Endodermal cell (in vitro differentiated cells): Measurements from ENCODE around the gene SUPT3H. TPM values are rescaled to one million over a fixed set of nuclear protein-coding genes. Genes with fewer than 3 reads are reported as not detected.

ENCODE experiments used
- DNase-seq: peaks from one replicate; pipeline ENCODE4 v3.0.0-alpha.2; 2017
- H3K27ac ChIP-seq: 2 replicates; pipeline ENCODE4 v1.5.1; 2013; ENCODE audit warnings: mild to moderate bottlenecking, low read depth, low read length, moderate library complexity
- H3K27me3 ChIP-seq: 2 replicates; pipeline ENCODE4 v1.6.1; 2013; ENCODE audit warnings: mild to moderate bottlenecking, low read length, moderate library complexity; ENCODE audit not compliant: insufficient read depth, control insufficient read depth, poor library complexity, severe bottlenecking
- H3K36me3 ChIP-seq: 2 replicates; pipeline ENCODE4 v1.7.0; 2013; ENCODE audit warnings: mild to moderate bottlenecking, low read length, moderate library complexity; ENCODE audit not compliant: control insufficient read depth, insufficient read depth
- H3K4me1 ChIP-seq: one replicate; pipeline ENCODE4 v1.7.0; 2013; ENCODE audit warnings: low read length; ENCODE audit not compliant: control insufficient read depth, insufficient read depth
- H3K4me3 ChIP-seq: 2 replicates; pipeline ENCODE4 v1.5.1; 2013; ENCODE audit warnings: mild to moderate bottlenecking, low read length, moderate library complexity
- H3K9ac ChIP-seq: 2 replicates; pipeline ENCODE4 v1.6.1; 2013; ENCODE audit warnings: mild to moderate bottlenecking, low read length, moderate library complexity; ENCODE audit not compliant: poor library complexity, severe bottlenecking; ENCODE audit errors: extremely low read depth
- H3K9me3 ChIP-seq: 2 replicates; pipeline ENCODE4 v1.6.1; 2013; ENCODE audit warnings: mild to moderate bottlenecking, low read length, moderate library complexity; ENCODE audit not compliant: control insufficient read depth
- H3K27ac Mint-ChIP-seq: 2 replicates; pipeline ENCODE4 v1.8.0; 2020; ENCODE audit warnings: mixed read lengths
- H3K27me3 Mint-ChIP-seq: 2 replicates; pipeline ENCODE4 v1.8.0; 2021; ENCODE audit warnings: mild to moderate bottlenecking, mixed read lengths; ENCODE audit not compliant: insufficient read depth
- H3K36me3 Mint-ChIP-seq: 2 replicates; pipeline ENCODE4 v1.8.0; 2020; ENCODE audit warnings: low read depth, mixed read lengths
- H3K4me1 Mint-ChIP-seq: 2 replicates; pipeline ENCODE4 v1.8.0; 2020; ENCODE audit warnings: mixed read lengths
- H3K4me3 Mint-ChIP-seq: 2 replicates; pipeline ENCODE4 v1.8.0; 2020; ENCODE audit warnings: mild to moderate bottlenecking, moderate library complexity, mixed read lengths
- H3K9me3 Mint-ChIP-seq: 2 replicates; pipeline ENCODE4 v1.8.0; 2020; ENCODE audit warnings: mild to moderate bottlenecking, mixed read lengths
- CTCF ChIP-seq: fragments of 200-600 bp; sonication (generic); conservative IDR thresholded peaks from 2 replicates; pipeline ENCODE4 v1.5.0; 2021; ENCODE audit warnings: antibody characterized with exemption, mild to moderate bottlenecking
- WGBS, 2 experiments: methylation state at CpG; one replicate each; pipeline versions ENCODE4 v1.1.5 to v1.1.7; 2013; ENCODE audit warnings: missing lambda C conversion rate in 2 of 2, mixed read lengths in 1 of 2; ENCODE audit not compliant: insufficient coverage in 1 of 2, insufficient read length in 1 of 2; 5-methylcytosine and 5-hydroxymethylcytosine counted together
- total RNA-seq, 2 donors: library from RNA; stranded (reverse); fragmentation: NEBNext Ultra II Directional in 1 of 2; extraction: Animal tissue kit (Norgen Biotek cat#: 25700) in 1 of 2; gene quantifications; 2 replicates in 1 of 2; 3 replicates in 1 of 2; pipeline ENCODE4 v1.2.1, GENCODE V29; 2021

Gene SUPT3H
- total RNA-seq, 2 donors from 2014 or later: 32.4 to 34.7 TPM

- H3K36me3 ChIP-seq: no peaks in the 10 kb centered on the region
- TF ChIP-seq CTCF: no peak
- Mint-ChIP-seq H3K27ac (no peak overlapping the region), H3K9me3 (peaks cover 1% of the 10 kb centered on the region), H3K27me3 (no peaks in the 10 kb centered on the region), H3K4me3 (no peak overlapping the region), H3K36me3 (no peaks in the 10 kb centered on the region), H3K4me1 (no peaks in the 10 kb centered on the region)
- H3K4me1 ChIP-seq: no peaks in the 10 kb centered on the region
- H3K27me3 ChIP-seq: no peaks in the 10 kb centered on the region
- H3K9ac ChIP-seq: no peak overlapping the region
- no peaks in the 10 kb centered on the region for H3K9me3 ChIP-seq
- H3K4me3 ChIP-seq: no peak overlapping the region
- no peak for DNase-seq
- H3K27ac ChIP-seq: no peak overlapping the region
- 100% methylated on average over 1 of the region's 1 CpG for WGBS, 2 experiments
Observed at GRCh38 chr6:44841829-44842228, 535.9 kb downstream of the SUPT3H start.

- Histone ChIP-seq H3K36me3 (no peaks in the 10 kb centered on the region), H3K27me3 (no peaks in the 10 kb centered on the region), H3K9ac (no peak overlapping the region), H3K9me3 (no peaks in the 10 kb centered on the region), H3K4me3 (no peak overlapping the region), H3K4me1 (peaks cover 4% of the 10 kb centered on the region), H3K27ac (no peak overlapping the region)
- peaks cover 7% of the 10 kb centered on the region for H3K4me1 Mint-ChIP-seq
- no peak overlapping the region for H3K27ac Mint-ChIP-seq
- H3K36me3 Mint-ChIP-seq: no peaks in the 10 kb centered on the region
- H3K4me3 Mint-ChIP-seq: no peak overlapping the region
- WGBS, 2 experiments: 93% methylated on average over 1 of the region's 1 CpG; no CpG with 5 or more reads in 1 of the 2 experiments
- H3K27me3 Mint-ChIP-seq: no peaks in the 10 kb centered on the region
- peaks cover 1% of the 10 kb centered on the region for H3K9me3 Mint-ChIP-seq
- DNase-seq: no peak
- no peak for TF ChIP-seq CTCF
Observed at GRCh38 chr6:44837741-44838140, 540.0 kb downstream of the SUPT3H start.

GRCh38 chr6:44837255-44837654 lies 540.5 kb downstream of the SUPT3H start:
- H3K4me3 ChIP-seq: no peak overlapping the region
- Mint-ChIP-seq H3K27ac (no peak overlapping the region), H3K27me3 (no peaks in the 10 kb centered on the region), H3K36me3 (no peaks in the 10 kb centered on the region), H3K4me3 (no peak overlapping the region), H3K4me1 (peaks cover 7% of the 10 kb centered on the region), H3K9me3 (peaks cover 1% of the 10 kb centered on the region)
- no peak overlapping the region for H3K9ac ChIP-seq
- TF ChIP-seq CTCF: no peak
- no peak overlapping the region for H3K27ac ChIP-seq
- no peaks in the 10 kb centered on the region for H3K36me3 ChIP-seq
- no peak for DNase-seq
- peaks cover 4% of the 10 kb centered on the region for H3K4me1 ChIP-seq
- no peaks in the 10 kb centered on the region for H3K27me3 ChIP-seq
- no peaks in the 10 kb centered on the region for H3K9me3 ChIP-seq
